ENCODE measurements around the gene RARS2.
"Not testable (repeated sequence)": the region's sequence is repeated elsewhere in the genome, so short reads cannot be mapped to it uniquely, and the experiment has no call there.

Gene RARS2, protein sequence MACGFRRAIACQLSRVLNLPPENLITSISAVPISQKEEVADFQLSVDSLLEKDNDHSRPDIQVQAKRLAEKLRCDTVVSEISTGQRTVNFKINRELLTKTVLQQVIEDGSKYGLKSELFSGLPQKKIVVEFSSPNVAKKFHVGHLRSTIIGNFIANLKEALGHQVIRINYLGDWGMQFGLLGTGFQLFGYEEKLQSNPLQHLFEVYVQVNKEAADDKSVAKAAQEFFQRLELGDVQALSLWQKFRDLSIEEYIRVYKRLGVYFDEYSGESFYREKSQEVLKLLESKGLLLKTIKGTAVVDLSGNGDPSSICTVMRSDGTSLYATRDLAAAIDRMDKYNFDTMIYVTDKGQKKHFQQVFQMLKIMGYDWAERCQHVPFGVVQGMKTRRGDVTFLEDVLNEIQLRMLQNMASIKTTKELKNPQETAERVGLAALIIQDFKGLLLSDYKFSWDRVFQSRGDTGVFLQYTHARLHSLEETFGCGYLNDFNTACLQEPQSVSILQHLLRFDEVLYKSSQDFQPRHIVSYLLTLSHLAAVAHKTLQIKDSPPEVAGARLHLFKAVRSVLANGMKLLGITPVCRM

DNA sequence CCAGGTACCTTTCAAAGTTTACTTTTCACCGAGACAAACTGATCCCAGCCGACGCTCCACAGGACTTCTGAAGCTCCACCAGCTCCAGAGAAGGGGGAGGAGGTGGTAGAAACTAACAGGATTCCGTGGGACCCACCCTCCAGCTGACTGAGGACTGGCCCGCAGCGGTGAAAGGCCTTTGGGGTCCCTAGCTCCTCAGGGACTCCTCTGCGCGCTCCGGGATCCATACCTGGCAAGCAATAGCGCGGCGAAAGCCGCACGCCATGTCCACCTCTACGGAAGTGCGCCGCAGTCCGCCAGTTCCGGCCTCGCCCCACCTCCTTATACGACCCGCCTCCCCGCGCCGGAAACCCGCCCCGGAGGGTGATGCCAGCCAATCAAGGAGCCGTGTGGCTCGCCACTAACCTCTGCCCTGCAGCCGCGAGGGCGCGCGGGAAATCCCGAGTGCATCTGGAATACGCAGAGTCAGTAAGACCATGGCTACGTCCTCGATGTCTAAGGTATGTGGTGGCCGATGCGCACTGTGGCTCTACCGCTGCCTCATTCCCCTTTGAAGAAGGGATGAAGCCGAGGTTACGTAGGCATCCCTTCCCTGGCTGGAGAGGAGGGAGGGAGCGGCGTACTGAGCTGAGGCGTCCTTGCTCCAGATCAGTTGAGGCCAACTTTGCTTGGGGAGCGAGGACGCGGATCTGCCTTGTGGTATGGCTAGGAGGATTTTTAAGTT is at the start of gene RARS2, which contains the start of gene ORC3:
RARS2 (minus strand) TSS at position 295 of the 724 bp plus-strand sequence; CDS start at position 265, 30 bp downstream.
ORC3 (plus strand) TSS at position 443 of the 724 bp plus-strand sequence; CDS start at position 477, 34 bp downstream.
- peak; percentile 93 for DNase-seq

DNA sequence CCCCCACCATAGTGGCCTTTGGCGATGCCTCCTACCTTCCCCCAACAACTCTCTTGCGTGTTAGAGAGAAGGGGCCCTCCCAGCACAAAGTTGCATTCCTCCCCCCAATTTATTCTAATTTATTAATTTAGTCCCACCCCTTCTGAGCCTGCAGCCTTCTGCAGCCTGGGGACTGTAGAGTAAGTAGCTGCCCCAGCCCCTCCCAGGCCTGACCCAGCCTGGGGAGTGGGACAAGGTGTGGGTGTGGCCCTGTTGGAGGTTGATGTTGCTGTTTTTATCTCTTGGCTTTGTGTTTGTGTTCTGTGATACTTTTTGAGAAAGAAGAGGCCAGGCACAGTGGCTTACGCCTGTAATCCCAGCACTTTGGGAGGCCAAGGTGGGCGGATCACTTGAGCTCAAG is 49.6 kb upstream of the RARS2 start:
- DNase-seq: no peak

DNA sequence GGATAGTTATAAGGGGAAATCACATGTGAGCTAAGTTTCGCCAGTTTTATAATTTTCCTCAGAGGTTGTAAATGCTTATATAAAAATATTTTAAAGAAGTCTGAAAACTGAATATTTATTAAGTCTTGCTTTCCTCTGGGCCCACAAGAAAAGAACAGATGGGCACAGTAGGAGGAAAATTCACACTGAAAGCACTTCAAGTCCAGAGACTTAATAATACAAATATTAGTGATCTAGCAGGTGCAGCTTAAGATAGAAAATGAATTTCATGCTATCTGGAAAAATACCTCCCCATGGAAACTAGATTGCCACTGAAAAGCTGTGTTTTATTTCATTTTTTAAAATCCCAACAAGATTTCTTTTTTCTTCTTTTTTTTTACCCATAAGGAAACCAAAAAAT is 47.3 kb upstream of the RARS2 start:
- DNase-seq: no peak

DNA sequence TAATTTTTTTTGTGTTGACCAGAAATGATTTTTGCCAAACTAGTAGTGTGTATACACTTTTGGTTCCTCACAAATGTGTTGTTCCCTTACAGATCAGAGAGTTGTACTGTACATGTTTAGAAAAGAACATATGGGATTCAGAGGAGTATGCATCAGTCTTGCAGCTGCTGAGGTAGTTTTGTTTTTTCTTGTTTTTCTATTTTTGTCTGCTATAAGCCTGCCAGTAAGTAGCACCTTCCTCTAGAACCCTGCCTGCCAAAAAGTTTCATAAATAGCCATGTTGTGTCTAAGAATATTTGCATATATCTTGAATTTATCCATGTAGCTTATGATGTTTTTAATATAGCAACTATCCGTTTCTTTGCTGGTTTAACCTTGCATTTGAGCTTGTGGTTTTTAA is 46.5 kb upstream of the RARS2 start:
- DNase-seq: no peak

DNA sequence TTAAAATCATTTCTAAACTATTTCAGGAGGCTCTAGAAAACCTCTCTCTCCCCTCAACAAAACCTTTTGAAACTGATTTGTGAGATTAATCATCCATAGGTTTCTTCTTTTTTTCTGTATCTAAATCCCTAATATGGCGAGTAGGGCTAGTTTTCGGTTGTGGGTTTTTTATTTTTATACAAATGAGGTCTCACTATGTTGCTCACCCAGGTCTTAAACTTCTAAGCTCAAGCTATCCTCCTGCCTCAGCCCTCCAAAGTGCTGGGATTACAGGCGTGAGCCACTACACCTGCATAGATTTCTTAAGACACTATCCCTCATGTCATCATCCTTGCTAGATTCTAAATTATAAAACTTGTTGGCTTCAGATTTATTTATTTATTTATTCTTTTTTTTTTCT is 44.1 kb upstream of the RARS2 start:
- DNase-seq: no peak

DNA sequence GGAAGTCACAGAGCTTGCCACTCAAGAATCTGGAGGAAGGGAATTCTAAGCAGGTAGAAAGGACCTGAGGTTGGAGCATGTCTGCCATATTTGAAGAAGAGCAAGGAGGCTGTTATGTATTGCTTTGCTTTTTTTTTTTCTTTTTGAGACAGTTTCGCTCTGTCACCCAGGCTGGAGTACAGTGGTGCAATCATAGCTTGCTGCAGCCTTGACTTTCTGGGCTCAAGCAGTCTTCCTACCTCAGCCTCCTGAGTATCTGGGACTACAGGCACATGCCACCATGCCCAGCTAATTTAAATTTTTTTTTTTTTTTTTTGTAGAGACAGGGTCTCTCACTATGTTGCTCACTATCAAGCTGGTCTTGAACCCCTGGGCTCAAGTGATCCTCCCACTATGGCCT is 41.0 kb upstream of the RARS2 start:
- no peak for DNase-seq

DNA sequence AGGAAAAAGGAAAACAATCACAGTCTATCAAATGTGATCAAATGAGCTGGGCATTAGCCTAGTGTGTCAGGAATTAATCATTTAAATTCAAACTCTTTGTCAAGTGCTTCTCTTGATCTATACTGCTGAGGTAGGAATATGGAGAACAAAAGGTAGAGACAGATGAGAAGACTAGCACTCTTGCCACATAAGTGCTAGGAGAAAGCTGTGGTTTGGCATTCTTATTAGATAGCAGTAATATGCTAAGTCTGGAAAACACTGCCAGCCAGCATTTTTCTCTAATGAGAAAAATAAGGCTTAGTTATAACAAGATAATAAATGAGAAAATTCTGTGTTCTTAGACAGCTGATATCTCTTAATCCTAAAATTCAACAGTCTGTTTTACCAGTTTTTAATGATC is 39.1 kb upstream of the RARS2 start:
- DNase-seq: peak; percentile 2

DNA sequence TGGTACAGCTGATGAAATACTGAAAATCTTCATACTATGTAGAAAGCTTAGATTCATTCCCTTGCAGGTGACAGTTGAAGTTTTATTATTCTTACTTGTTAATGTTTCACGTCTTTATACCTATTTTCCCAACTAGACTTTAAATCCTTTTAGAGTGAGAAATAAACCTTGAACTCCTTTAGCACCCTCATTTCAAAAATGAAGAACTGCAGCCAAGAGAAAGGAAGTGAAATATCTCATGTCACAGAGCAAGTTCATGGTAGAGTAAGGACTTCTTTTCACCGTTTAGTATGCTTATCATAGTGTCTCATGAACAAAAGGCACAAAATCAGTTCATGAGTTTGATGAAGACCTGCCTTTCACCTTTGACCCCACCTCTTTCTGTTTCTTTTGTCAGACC is 38.6 kb upstream of the RARS2 start:
- DNase-seq: no peak

DNA sequence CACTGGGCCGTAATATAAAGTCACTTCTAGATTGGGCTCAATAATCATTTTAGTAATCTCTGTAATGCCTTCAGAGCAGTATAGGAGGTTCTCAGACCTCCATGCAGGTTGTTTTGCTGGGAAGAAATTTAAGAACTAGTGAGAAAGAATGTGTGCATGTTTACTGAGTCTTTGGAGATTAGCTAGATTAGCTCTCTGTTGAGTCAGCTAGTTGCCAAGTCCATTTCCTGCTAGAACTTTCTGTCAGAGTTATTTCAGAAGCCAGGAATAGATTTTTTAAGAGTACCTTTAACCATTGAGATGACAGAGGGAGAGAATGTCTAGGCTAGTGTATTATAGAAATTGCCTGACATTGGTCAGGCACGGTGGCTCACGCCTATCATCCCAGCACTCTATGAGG is 33.5 kb upstream of the RARS2 start:
- DNase-seq: peak; percentile 3

DNA sequence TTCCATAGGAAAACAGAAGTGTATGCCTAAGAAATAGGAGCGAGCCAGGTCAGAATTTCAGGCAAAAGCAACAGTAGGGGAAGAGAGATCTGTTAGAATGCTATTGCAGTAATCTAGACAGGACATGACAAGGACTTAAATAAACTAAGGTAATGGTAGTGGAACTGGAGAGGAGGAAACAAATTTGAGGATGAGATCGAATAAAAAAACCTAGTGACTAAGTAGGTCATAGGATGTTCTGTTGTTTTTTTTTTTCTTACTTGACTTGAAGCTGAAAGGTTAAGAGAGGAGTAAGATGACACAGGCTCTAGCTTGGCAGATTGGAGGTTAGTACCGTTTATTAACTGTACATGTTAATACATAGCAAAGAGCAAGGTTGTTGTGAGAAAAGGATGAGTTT is 28.7 kb upstream of the RARS2 start:
- DNase-seq: no peak

DNA sequence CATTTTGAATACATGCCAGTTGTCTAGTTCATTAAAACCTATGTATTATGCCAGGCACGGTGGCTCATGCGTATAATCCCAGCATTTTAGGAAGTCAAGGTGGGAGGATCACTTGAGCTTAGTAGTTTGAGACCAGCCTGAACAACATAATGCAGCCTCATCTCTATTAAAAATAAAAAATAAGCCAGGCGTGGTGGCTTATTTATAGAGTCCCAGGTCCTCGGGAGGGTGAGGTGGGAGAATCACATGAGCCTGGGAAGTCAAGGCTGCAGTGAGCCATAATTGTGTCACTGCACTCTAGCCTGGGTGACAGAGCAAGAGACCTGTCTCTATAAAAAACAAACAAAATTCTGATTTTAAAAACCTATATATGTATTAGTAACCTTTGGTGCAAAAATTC is 27.6 kb upstream of the RARS2 start:
- DNase-seq: no peak

DNA sequence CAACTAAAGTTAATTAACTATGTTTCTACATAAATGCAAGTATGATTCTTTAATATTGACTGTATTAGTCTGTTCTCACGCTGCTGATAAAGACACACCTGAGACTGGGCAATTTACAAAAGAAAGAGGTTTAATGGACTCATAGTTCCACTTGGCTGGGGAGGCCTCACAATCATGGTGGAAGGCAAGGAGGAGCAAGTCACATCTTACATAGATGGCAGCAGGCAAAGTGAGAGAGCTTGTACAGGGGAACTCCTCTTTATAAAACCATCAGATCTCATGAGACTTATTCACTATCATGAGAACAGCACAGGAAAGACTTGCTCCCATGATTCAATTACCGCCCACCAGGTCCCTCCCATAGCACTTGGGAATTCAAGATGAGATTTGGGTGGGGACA is 23.2 kb upstream of the RARS2 start:
- DNase-seq: not testable (repeated sequence)

DNA sequence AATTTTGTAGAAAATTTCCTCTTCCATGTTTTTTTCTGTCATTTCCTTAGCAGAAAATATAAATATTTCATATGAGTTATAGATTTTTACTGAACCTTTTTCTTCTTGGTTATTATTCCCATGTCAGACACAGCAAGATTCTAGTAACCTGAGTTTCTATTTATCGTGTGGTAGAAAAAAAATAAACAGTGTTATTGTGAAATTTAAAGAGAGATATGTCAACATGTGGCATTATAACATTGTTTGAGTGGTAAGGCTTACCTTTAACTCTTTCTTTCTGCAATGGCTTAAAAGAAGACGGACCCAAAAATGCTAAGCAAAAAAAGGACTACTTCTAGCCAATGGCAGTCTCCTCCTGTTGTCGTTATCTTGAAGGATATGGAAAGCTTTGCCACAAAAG is 19.0 kb upstream of the RARS2 start:
- no peak for DNase-seq

DNA sequence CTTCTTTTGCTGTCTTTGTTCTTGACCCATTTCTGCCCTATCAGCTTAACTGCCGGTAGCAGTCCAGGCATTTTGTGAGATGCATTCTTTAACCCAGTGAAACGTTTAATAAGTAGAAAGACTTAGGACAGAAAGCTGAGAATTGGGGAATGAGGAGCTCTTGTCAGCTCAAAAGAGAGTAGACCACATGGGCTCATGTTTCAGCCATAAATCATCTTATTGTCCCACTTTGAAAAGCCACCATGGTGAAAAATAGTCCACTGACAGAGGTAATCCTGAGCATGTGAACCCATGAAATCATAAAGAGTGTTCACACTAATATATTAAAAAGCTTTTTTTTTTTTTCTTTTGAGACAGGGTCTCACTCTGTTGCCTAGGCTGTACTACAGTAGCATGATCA is 16.4 kb upstream of the RARS2 start:
- DNase-seq: no peak

DNA sequence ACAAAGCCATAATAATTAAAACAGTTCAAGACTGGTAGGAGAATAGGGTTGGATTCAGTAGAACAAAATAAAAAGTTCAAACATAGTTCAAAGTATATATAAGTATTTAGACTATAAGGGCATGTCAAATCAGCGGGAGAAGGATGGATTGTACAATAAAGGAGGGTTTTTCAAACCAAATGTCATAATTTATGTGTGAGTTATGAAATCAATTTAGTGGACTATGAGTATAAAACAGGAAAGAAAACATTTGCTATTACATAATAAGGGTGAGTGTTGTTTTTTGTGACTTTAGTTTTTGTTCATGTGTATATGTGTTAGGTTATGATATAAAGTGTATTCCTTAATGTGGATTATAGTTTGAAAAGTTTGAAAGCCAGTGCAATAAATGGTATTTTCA is 10.8 kb upstream of the RARS2 start:
- no peak for DNase-seq

DNA sequence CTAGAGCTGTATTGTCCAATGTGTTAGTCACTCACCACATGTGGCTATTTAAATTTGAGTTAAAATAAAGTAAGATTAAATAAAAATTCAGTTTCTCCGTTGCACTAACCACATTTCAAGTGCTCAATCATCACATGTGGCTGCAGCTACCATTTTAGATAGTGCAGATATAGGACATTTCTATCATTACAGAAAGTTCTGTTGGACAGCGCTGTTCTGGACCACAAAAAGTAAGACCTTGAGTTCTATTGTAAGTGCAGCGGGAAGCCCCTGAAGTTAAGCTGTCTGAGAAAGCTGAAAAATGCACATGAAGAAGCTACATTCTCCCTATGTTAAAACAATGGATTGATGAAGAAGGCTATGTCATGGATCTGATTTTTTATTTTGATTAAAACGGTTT is 1.2 kb upstream of the RARS2 start:
- no peak for DNase-seq

DNA sequence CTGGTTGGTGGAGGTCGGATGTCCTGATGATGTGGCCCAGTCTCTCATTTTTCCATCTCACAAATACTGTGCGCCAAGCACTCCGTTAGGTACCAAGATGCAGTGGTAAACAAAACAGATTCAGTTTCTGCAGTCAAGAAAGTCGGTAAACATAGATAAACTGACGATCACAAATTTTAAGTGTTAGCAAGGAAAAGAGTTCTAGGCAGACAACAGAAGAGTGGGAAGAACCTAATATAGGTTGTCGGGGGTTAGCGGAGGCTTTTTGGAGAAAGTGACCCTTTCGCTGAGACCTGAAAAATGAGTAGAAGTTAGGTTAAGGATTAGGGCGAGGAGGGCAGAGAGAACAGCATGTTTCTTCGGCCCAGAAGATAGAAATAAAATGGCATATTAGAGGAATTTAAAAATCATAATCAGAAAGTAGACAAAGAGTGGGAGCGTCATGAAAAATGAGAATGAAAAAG is 662 bp upstream of the RARS2 start:
- DNase-seq: no peak

DNA sequence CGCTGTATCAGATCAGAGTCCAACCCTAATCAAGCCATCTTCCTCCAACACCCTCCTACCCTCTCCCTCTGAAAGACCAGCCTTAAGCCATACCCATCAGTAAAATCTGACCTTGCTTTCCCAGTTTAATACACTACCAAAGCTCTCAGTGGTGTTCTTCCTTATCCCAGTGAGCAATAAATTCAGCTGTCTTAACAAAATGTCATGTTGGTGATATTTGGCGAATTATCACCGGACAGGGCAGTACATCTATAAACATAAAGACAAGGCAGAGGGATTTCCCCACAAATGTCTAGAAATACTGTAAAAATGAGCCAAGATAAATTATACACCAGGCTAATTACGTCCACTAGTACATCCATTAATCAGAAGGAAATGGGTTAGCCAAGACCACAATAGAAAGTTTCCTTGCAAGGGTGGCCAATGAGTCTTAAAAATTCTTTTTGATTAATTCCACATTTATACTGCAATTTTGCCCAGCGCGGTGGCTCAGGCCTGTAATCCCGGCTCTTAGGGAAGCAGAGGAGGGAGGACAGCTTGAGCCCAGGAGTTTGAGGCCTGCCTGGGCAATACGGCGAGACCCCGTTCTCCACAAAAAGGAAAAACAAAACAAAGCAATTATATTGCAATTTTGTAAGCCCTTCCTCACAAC is 905 bp downstream of the RARS2 start:
- DNase-seq: peak; percentile 29

DNA sequence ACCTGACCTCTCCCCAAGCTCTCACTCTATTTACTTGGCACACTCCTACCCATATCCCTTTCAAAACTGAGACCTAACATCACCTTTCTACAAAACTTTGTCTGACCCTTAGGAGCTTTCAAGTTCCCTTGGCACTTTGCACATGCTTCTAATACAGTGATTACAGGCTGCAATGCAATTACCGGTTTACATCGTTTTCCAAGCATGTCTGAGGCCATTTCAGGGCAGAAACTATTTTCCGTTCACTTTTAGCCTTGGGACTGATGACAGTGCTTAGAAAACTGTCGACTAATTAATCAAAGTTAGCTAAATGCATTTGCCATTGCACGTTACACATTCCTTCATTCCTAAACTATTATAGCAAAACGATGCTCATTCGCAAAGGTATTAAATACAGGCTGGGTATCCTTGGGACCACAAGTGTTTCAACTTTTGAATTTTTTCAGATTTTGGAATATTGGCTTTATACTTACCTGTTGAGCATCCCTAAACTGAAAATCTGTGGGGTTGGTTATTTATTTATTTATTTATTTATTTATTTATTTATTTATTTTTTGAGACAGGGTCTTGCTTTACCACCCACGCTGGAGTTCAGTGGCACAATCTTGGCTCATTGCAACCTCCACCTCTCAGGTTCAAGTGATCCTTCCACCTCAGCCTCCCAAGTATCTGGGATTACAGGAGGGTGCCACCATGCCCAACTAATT is 3.3 kb downstream of the RARS2 start:
- DNase-seq: peak; percentile 5

DNA sequence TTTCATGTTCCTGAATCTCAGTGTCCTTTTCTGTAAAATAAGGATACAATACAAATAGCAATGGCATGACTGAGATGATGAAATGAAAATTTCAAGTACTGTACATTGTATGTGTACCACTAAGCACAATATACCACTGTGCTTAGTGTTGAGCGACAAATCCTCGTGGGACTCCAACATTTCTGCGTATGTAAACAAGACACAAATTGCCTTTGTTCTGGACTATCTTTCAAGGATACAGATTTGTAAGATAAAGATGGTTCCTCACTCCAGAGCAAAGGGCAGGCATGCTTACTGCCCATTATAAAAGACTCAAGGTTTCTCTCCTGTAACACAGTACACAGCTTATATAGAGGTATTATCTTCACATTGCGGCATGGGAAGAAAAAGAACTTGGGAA is 6.0 kb downstream of the RARS2 start:
- no peak for DNase-seq

DNA sequence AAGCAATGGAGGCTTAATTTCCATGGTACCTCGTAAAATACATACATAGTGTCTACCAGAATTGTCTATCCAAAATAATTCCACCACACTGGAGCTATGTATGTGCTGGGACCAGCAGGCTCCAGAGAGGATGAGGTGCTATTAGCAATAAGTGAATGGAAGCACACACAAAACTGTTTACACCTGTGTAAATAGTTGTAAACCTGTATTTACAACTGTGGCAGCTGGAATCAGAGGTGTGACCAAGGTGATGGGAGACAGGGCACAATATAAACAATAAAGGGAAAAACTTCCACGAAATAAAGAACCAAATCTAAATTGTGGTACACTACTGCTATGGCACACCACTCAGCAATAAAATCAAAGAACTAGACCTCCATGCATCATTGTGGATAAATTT is 14.4 kb downstream of the RARS2 start:
- no peak for DNase-seq

DNA sequence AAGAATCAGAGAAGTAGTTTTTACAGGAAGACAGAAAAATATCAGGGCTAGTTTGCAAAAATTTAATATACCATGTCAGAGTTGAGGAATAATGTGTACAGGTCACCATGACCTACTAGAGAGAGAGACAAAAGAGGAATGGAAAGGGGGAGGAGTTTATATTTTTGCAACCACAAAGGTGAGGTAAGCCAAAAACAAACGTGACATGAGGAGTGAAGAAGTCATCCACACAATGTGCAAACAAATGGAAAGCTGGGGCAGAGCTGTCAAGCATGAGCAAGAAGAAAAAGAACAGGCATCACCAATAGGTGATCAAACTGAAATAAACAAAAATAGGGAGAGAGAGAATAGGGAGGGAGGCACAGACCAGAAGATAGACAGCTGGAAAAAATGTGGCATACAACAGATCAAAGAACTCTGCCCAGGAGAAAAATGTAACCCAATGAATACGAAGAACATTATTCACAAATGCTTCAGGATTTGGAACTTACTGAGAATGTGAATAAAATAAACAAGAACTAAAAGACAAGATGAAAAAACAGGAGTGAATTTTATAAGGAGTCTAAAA is 15.5 kb downstream of the RARS2 start:
- no peak for DNase-seq
